ENCODE measurements around the gene TEX11. TPM values are rescaled to one million over a fixed set of nuclear protein-coding genes. Genes with fewer than 3 reads are reported as not detected.

Gene TEX11
- total and polyA plus RNA-seq, 9 of the 15 experiments (the other 6 are each of a cell fraction or from before 2014, with no cell fraction given): 0.27 to 1.1 (median 0.45) TPM

DNA sequence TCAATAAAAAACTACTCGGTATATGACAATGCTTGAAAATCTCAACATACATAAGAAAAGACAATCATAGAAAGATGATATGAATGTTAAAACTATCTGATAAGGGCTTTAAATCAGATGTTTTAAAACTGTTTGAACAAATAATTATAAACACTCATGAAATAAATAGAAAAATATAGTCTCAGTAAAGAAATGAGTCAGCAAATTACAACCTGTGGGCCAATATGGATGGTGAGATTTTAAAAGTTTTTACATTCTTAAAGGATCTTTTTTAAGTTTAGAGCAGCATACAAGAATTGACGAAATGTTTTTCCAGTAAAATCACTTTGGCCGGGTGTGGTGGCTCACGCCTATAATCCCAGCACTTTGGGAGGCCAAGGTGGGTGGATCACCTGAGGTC is 83.1 kb downstream of the TEX11 start:
- Histone ChIP-seq H4K20me1 (replicated peaks; ENCODE audit: control insufficient read depth, insufficient read depth, low read length) (no peaks in the 10 kb centered on the region), H3K27ac (ENCODE audit: extremely low read depth, low read depth, low read length) (no peak overlapping the region), H3K79me2 (ENCODE audit: control insufficient read depth, insufficient read depth, low read length) (no peaks in the 10 kb centered on the region), H3K9ac (ENCODE audit: insufficient read depth in 1 of 2, low read depth in 2 of 2, low read length in 2 of 2) (no peak overlapping the region), H3K4me3 (no peak overlapping the region), H3K9me3 (replicated peaks; ENCODE audit: control insufficient read depth, insufficient read depth, low read depth, low read length) (no peaks in the 10 kb centered on the region), H3K36me3 (ENCODE audit: control insufficient read depth, insufficient read depth, low read length) (no peaks in the 10 kb centered on the region), H3K4me2 (ENCODE audit: insufficient read depth, low read length) (no peak overlapping the region), H2AFZ (ENCODE audit: low read depth, low read length) (no peak overlapping the region), H3K9me1 (ENCODE audit: control insufficient read depth, insufficient read depth, low read length) (no peaks in the 10 kb centered on the region), H3K4me1 (replicated peaks in 1 of 2; ENCODE audit: control insufficient read depth in 2 of 2, insufficient read depth in 2 of 2, low read length in 2 of 2) (no peaks in the 10 kb centered on the region), H3K27me3 (ENCODE audit: control insufficient read depth in 2 of 2, insufficient read depth in 2 of 2, low read length in 2 of 2) (no peaks in the 10 kb centered on the region; a peak in 1 of 5 replicates)
- in situ Hi-C loops (cut with MboI) (no loop called here), intact Hi-C loops (cut with micrococcal nuclease) (no loop called here)
- 12% methylated on average over 4 of the region's 4 CpGs for WGBS (ENCODE audit: insufficient coverage, low coverage, missing lambda C conversion rate)
- no peak for FAIRE-seq
- CTCF ChIA-PET (ENCODE audit: low intra/inter-chr PET ratio): no interaction called here
- POLR2A ChIA-PET: no interaction called here
- BruUV-seq (replicated peaks): no TSS peak
- ATAC-seq: no peak
- no peak for DNase-seq (ENCODE audit: extremely low read depth in 1 of 4, low spot score in 3 of 4)
- TF ChIP-seq CHD1 (IDR thresholded peaks at IDR 0.05; ENCODE audit: low read length) (no peak), ARID1B (IDR thresholded peaks at IDR 0.05) (no peak), ZNF584 (CRISPR knock-in tag; IDR thresholded peaks at IDR 0.05; ENCODE audit: low read depth) (no peak), PRMT5 (CRISPR knock-in tag; IDR thresholded peaks at IDR 0.05) (no peak), MECOM (CRISPR knock-in tag; IDR thresholded peaks at IDR 0.05) (no peak), ZNF639 (CRISPR knock-in tag; conservative IDR thresholded peaks at IDR 0.05 in 1 of 2, IDR thresholded peaks at IDR 0.05 in 1 of 2) (no peak), USF1 (CRISPR knock-in tag; IDR thresholded peaks at IDR 0.05) (no peak), ZFP30 (CRISPR knock-in tag; IDR thresholded peaks at IDR 0.05; ENCODE audit: borderline replicate concordance) (no peak), SRSF7 (optimal IDR thresholded peaks at IDR 0.05; ENCODE audit: low read depth, low read length) (no peak), HNRNPL (IDR thresholded peaks at IDR 0.05; ENCODE audit: low read depth, low read length) (no peak), RAD51 (IDR thresholded peaks at IDR 0.05; ENCODE audit: borderline replicate concordance, low read depth) (no peak), ILF3 (IDR thresholded peaks at IDR 0.05; ENCODE audit: borderline replicate concordance) (no peak), C11orf30 (IDR thresholded peaks at IDR 0.05; ENCODE audit: low read depth) (peak; percentile 69), CHCHD3 (CRISPR knock-in tag; IDR thresholded peaks at IDR 0.05) (no peak), ZNF316 (IDR thresholded peaks at IDR 0.05) (peak; percentile 86), ZNF124 (CRISPR knock-in tag; IDR thresholded peaks at IDR 0.05) (no peak), KLF16 (IDR thresholded peaks at IDR 0.05) (no peak), POLR2AphosphoS2 (IDR thresholded peaks at IDR 0.05; ENCODE audit: low read length) (no peak), FOXM1 (IDR thresholded peaks at IDR 0.05; ENCODE audit: low read depth) (no peak), FOXM1 (CRISPR knock-in tag; IDR thresholded peaks at IDR 0.05; ENCODE audit: low read depth) (no peak), ZNF282 (CRISPR knock-in tag; IDR thresholded peaks at IDR 0.05) (no peak), MTF1 (CRISPR knock-in tag; IDR thresholded peaks at IDR 0.05; ENCODE audit: borderline replicate concordance) (no peak), HMG20A (CRISPR knock-in tag; conservative IDR thresholded peaks at IDR 0.05) (no peak)
- TF ChIP-seq, protein P1, sequence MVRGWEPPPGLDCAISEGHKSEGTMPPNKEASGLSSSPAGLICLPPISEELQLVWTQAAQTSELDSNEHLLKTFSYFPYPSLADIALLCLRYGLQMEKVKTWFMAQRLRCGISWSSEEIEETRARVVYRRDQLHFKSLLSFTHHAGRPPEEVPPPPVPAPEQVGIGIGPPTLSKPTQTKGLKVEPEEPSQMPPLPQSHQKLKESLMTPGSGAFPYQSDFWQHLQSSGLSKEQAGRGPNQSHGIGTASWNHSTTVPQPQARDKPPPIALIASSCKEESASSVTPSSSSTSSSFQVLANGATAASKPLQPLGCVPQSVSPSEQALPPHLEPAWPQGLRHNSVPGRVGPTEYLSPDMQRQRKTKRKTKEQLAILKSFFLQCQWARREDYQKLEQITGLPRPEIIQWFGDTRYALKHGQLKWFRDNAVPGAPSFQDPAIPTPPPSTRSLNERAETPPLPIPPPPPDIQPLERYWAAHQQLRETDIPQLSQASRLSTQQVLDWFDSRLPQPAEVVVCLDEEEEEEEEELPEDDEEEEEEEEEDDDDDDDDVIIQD (CRISPR knock-in tag; IDR thresholded peaks at IDR 0.05): no peak

Measured in K562 (cell line).